ENCODE data around the gene NKRF. TPM values are rescaled to one million over a fixed set of nuclear protein-coding genes. Genes with fewer than 3 reads are reported as not detected.

Gene NKRF
- total RNA-seq, 1 experiment from 2014 or later = 18.0 TPM

DNA sequence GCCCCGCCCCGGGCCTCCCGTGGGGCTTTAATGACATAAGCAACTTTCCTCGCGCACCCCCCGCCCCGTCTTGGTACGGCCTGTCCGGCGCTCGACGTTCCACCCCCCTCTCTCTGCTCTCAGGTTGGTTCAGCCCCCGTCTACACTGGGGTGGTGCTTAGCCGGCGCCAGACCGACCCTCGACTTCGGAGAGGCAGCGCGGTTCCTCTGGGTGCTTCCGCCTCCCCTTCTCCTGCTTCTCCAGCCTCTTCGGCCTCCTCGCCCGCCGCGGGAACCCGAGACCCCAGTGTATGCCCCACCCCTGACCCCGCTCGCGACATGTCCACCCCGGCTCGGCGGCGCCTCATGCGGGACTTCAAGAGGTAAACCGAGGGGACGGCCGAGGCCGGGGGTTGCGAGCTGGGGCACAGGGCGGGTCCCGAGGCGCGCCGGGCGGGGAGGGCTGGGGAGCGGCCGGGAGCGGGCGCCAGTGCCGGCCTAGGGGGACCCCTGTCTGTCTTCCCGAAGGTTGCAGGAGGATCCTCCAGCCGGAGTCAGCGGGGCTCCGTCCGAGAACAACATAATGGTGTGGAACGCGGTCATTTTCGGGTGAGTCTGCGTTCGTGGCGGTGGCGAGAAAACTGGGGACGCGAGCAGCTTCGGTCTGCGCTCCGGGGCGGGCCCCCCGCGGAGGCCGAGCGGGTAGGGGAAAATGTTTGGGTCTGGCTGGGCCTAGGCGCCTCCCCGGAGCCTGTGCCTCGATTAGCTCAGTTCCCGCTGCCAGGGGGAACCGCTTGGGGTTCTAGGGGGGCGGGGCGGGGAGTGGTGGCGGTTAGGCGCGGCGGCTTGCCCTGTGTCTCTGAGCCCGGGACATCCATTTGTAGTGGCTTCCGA, 31.6 kb downstream of the NKRF start, which contains the start of gene UBE2A:
TSS of gene UBE2A (plus strand) at position 170 of the 873 bp plus-strand sequence. CDS start at position 319, 149 bp downstream.
- H3K36me3 Mint-ChIP-seq (ENCODE audit: insufficient read depth, unreplicated experiment) = peaks cover 19% of the 10 kb centered on the region
- no peaks in the 10 kb centered on the region for H3K27me3 Mint-ChIP-seq (ENCODE audit: unreplicated experiment)
- CTCF ChIA-PET = interaction anchor here (0.6 to 1.5 kb wide), 5 partner anchors 9 to 210 kb away, joined by 3 to 5 read pairs (median 3); no protein-coding TSS in a partner anchor
- peak within 1 kb of the TSS; percentile 92 for H3K4me3 Mint-ChIP-seq (ENCODE audit: low read depth, unreplicated experiment)
- H3K27ac Mint-ChIP-seq (ENCODE audit: unreplicated experiment) = peak within 1 kb of the TSS; percentile 93
- intact Hi-C loops (cut with micrococcal nuclease; ENCODE audit: unreplicated experiment) = no loop called here
- H3K9me3 Mint-ChIP-seq (ENCODE audit: low read depth, unreplicated experiment) = no peaks in the 10 kb centered on the region
- peak; percentile 93 for DNase-seq
- TF ChIP-seq, protein P1, sequence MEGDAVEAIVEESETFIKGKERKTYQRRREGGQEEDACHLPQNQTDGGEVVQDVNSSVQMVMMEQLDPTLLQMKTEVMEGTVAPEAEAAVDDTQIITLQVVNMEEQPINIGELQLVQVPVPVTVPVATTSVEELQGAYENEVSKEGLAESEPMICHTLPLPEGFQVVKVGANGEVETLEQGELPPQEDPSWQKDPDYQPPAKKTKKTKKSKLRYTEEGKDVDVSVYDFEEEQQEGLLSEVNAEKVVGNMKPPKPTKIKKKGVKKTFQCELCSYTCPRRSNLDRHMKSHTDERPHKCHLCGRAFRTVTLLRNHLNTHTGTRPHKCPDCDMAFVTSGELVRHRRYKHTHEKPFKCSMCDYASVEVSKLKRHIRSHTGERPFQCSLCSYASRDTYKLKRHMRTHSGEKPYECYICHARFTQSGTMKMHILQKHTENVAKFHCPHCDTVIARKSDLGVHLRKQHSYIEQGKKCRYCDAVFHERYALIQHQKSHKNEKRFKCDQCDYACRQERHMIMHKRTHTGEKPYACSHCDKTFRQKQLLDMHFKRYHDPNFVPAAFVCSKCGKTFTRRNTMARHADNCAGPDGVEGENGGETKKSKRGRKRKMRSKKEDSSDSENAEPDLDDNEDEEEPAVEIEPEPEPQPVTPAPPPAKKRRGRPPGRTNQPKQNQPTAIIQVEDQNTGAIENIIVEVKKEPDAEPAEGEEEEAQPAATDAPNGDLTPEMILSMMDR (IDR thresholded peaks at IDR 0.05; ENCODE audit: unreplicated experiment) = no peak
- BruUV-seq (replicated peaks) = no TSS peak
- H3K4me1 Mint-ChIP-seq (ENCODE audit: low read depth, unreplicated experiment) = peaks cover 11% of the 10 kb centered on the region

DNA sequence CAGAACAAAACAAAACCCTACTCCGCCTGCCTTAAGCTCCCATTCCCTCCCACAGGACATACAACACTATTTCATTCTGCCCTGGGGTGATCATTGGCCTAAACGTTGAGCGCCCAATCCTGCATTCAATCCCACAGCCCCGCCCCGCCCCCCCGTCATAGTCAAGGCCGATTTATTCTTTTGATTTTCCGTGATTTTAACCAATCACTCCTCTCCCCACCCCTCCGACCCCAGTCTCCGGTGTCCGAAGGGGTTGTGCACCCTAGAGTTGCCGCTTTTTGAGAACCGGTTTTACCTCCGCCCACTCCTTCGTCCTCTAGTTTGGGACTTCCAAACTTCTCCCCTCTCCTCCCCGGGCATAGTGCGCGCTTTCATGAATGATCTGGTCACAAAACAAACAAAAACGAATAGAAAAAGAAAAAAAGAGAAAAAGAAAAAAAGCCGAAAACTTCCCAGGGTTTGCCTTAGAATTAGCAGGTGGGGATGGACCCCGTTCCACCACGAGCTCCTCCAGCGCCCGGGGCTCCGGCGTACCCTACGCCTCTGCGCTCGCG, 32.3 kb downstream of the NKRF start:
- BruUV-seq (replicated peaks) = no TSS peak
- H3K9me3 Mint-ChIP-seq (ENCODE audit: low read depth, unreplicated experiment) = no peaks in the 10 kb centered on the region
- CTCF ChIA-PET = interaction anchor here (1.1 to 1.5 kb wide), 2 partner anchors 9 to 62 kb away, joined by 3 to 5 read pairs; no protein-coding TSS in a partner anchor
- peaks cover 11% of the 10 kb centered on the region for H3K4me1 Mint-ChIP-seq (ENCODE audit: low read depth, unreplicated experiment)
- intact Hi-C loops (cut with micrococcal nuclease; ENCODE audit: unreplicated experiment) = no loop called here
- H3K27me3 Mint-ChIP-seq (ENCODE audit: unreplicated experiment) = no peaks in the 10 kb centered on the region
- H3K27ac Mint-ChIP-seq (ENCODE audit: unreplicated experiment) = peak overlapping the region; percentile 93
- TF ChIP-seq, protein P1 (IDR thresholded peaks at IDR 0.05; ENCODE audit: unreplicated experiment) = no peak
- DNase-seq = no peak
- H3K4me3 Mint-ChIP-seq (ENCODE audit: low read depth, unreplicated experiment) = peak overlapping the region; percentile 92
- peaks cover 19% of the 10 kb centered on the region for H3K36me3 Mint-ChIP-seq (ENCODE audit: insufficient read depth, unreplicated experiment)

DNA sequence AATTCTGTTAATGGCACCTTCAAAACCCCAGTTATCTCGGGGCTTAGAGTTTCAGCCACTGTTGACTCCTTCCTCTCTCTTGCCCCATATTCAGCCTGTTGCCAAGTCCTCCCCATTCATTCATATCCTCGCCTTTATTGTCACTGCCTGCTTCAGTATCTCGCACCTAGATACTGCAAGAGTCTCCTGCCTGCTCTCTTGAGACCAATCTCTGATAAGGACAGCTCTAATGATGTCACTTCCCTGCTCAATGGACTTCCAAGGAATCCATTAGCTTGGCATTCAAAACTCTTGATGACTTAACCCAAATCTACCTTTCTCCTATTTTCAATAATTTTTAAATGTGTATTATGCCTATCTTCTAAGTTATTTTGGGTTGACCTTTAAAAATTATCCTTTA, 33.0 kb downstream of the NKRF start:
- BruUV-seq (replicated peaks) = TSS peak; percentile 33
- intact Hi-C loops (cut with micrococcal nuclease; ENCODE audit: unreplicated experiment) = no loop called here
- peak overlapping the region; percentile 92 for H3K4me3 Mint-ChIP-seq (ENCODE audit: low read depth, unreplicated experiment)
- no peaks in the 10 kb centered on the region for H3K27me3 Mint-ChIP-seq (ENCODE audit: unreplicated experiment)
- TF ChIP-seq, protein P1 (IDR thresholded peaks at IDR 0.05; ENCODE audit: unreplicated experiment) = no peak
- DNase-seq = no peak
- peaks cover 11% of the 10 kb centered on the region for H3K4me1 Mint-ChIP-seq (ENCODE audit: low read depth, unreplicated experiment)
- CTCF ChIA-PET = interaction anchor here (1.2 kb wide), 1 partner anchor 57 kb away, joined by 3 read pairs; no protein-coding TSS in a partner anchor
- H3K36me3 Mint-ChIP-seq (ENCODE audit: insufficient read depth, unreplicated experiment) = peaks cover 19% of the 10 kb centered on the region
- peak overlapping the region; percentile 93 for H3K27ac Mint-ChIP-seq (ENCODE audit: unreplicated experiment)
- no peaks in the 10 kb centered on the region for H3K9me3 Mint-ChIP-seq (ENCODE audit: low read depth, unreplicated experiment)

DNA sequence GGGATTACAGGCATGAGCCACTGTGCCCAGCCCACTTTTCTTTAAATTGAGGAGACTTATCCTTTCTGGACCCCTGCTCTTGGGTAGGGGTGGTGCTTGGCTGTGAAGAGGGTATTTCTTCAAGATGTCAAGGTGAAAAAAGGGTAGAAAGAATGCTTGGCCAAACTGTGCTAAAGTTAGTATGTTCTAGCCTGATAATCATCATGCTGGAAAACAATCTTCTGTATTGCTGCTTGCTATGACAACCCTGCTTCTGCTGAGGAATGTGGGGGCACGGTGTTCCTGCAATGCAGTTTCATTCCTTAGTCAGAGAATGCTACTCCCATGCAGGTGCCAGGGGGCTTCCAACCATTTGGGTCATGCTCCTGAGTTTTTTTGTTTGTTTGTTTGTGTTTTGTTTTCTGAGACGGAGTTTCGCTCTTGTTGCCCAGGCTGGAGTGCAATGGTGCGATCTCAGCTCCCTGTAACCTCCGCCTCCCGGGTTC, 35.8 kb downstream of the NKRF start:
- Mint-ChIP-seq H3K27ac (ENCODE audit: unreplicated experiment) (no peak overlapping the region), H3K27me3 (ENCODE audit: unreplicated experiment) (no peaks in the 10 kb centered on the region), H3K9me3 (ENCODE audit: low read depth, unreplicated experiment) (no peaks in the 10 kb centered on the region), H3K4me3 (ENCODE audit: low read depth, unreplicated experiment) (no peak overlapping the region), H3K36me3 (ENCODE audit: insufficient read depth, unreplicated experiment) (peaks cover 18% of the 10 kb centered on the region), H3K4me1 (ENCODE audit: low read depth, unreplicated experiment) (peaks cover 11% of the 10 kb centered on the region)
- no TSS peak for BruUV-seq (replicated peaks)
- CTCF ChIA-PET = no interaction called here
- no peak for DNase-seq
- TF ChIP-seq, protein P1 (IDR thresholded peaks at IDR 0.05; ENCODE audit: unreplicated experiment) = no peak
- intact Hi-C loops (cut with micrococcal nuclease; ENCODE audit: unreplicated experiment) = no loop called here

All from Calu3 (cell line).